K562 (cell line): Measurements from ENCODE around the gene ERCC1. TPM values are rescaled to one million over a fixed set of nuclear protein-coding genes. Genes with fewer than 3 reads are reported as not detected.
A peak's percentile ranks its signal among the peaks of the same experiment; 100 is the strongest.

Experiments
- HMGN3 ChIP-seq: IDR thresholded peaks from 2 replicates; pipeline ENCODE4 v1.6.1; 2011; ENCODE audit warnings: borderline replicate concordance, low read depth, mild to moderate bottlenecking, mixed read lengths, low read length; ENCODE audit not compliant: insufficient read length; ENCODE audit errors: extremely low read depth
- KAT2B ChIP-seq: IDR thresholded peaks from one replicate; pipeline ENCODE4 v1.6.1; 2012; ENCODE audit warnings: low read depth, mild to moderate bottlenecking, control low read depth, inconsistent platforms, low read length, moderate library complexity
- MAX ChIP-seq: sonication (generic); formaldehyde crosslinking; IDR thresholded peaks from 2 replicates; pipeline ENCODE4 v1.9.0; 2022; ENCODE audit warnings: mild to moderate bottlenecking, missing genetic modification reagents
- MTA3 ChIP-seq: fragments of 450-650 bp; formaldehyde crosslinking; IDR thresholded peaks from 2 replicates; pipeline ENCODE4 v1.6.1; 2017; ENCODE audit warnings: mild to moderate bottlenecking, borderline replicate concordance
- MYBL2 ChIP-seq, 2 experiments: fragments of 450-650 bp in 1 of 2; sonication (generic) in 1 of 2; formaldehyde crosslinking in 1 of 2; IDR thresholded peaks; 2 replicates each; pipeline versions ENCODE4 v1.6.1 to v1.8.1; 2017 to 2022; ENCODE audit warnings: borderline replicate concordance in 1 of 2, inconsistent platforms in 1 of 2, low read depth in 1 of 2, mild to moderate bottlenecking in 1 of 2, missing genetic modification reagents in 1 of 2, moderate library complexity in 1 of 2
- NELFE ChIP-seq: IDR thresholded peaks from 2 replicates; pipeline ENCODE4 v1.6.1; 2011; ENCODE audit warnings: mild to moderate bottlenecking; ENCODE audit not compliant: insufficient read depth, insufficient read length
- NFIX ChIP-seq: fragments of 250-450 bp; sonication (Bioruptor Pico); IDR thresholded peaks from 2 replicates; pipeline ENCODE4 v1.4.0; 2020; ENCODE audit warnings: low read depth, mild to moderate bottlenecking, moderate library complexity
- NR2C2 ChIP-seq, 2 experiments: fragments of 200-800 bp in 1 of 2; sonication (Bioruptor generic) in 1 of 2; sonication (generic) in 1 of 2; formaldehyde crosslinking in 1 of 2; IDR thresholded peaks; 2 replicates each; pipeline versions ENCODE4 v1.6.1 to v1.8.0; 2016 to 2022; ENCODE audit warnings: mild to moderate bottlenecking in 1 of 2, missing compliant biosample characterization in 1 of 2, missing genetic modification characterization in 1 of 2, missing genetic modification reagents in 1 of 2
- PKNOX1 ChIP-seq: fragments of 450-650 bp; IDR thresholded peaks from 2 replicates; pipeline ENCODE4 v1.6.1; 2016
- RFX1 ChIP-seq: fragments of 450-650 bp; IDR thresholded peaks from 2 replicates; pipeline ENCODE4 v1.6.1; 2016; ENCODE audit warnings: mild to moderate bottlenecking, moderate library complexity
- RNF219 ChIP-seq: fragments of 250-450 bp; sonication (Bioruptor Pico); IDR thresholded peaks from 2 replicates; pipeline ENCODE4 v1.5.0; 2022; ENCODE audit warnings: mild to moderate bottlenecking
- SP1 ChIP-seq: sonication (generic); formaldehyde crosslinking; IDR thresholded peaks from 2 replicates; pipeline ENCODE4 v1.8.1; 2022; ENCODE audit warnings: mild to moderate bottlenecking, missing genetic modification reagents
- TEAD2 ChIP-seq: fragments of 450-650 bp; IDR thresholded peaks from 2 replicates; pipeline ENCODE4 v1.6.1; 2016; ENCODE audit warnings: missing genetic modification characterization, control low read depth, missing compliant biosample characterization
- THAP7 ChIP-seq: fragments of 250-450 bp; sonication (Bioruptor Pico); IDR thresholded peaks from 2 replicates; pipeline ENCODE4 v1.5.0; 2021
- ZBTB8A ChIP-seq: fragments of 450-650 bp; IDR thresholded peaks from 2 replicates; pipeline ENCODE4 v1.6.1; 2018; ENCODE audit warnings: mild to moderate bottlenecking, moderate library complexity; ENCODE audit not compliant: partially characterized antibody
- ZEB2 ChIP-seq: fragments of 450-650 bp; IDR thresholded peaks from 2 replicates; pipeline ENCODE4 v1.6.1; 2016
- ZFX ChIP-seq: sonication (generic); formaldehyde crosslinking; IDR thresholded peaks from 2 replicates; pipeline ENCODE4 v1.8.0; 2022; ENCODE audit warnings: mild to moderate bottlenecking, missing genetic modification reagents, moderate library complexity
- ZNF175 ChIP-seq: fragments of 200-800 bp; sonication (Bioruptor generic); IDR thresholded peaks from 2 replicates; pipeline ENCODE4 v1.6.1; 2016; ENCODE audit warnings: low read depth, mild to moderate bottlenecking, missing genetic modification characterization, missing compliant biosample characterization
- ZNF311 ChIP-seq: fragments of 250-450 bp; sonication (Bioruptor Pico); IDR thresholded peaks from 2 replicates; pipeline ENCODE4 v1.4.0; 2020; ENCODE audit warnings: mild to moderate bottlenecking, moderate library complexity
- ZNF77 ChIP-seq: fragments of 250-450 bp; sonication (Bioruptor Pico); IDR thresholded peaks from 2 replicates; pipeline ENCODE4 v1.5.0; 2020
- polyA plus RNA-seq, 8 experiments: library from polyadenylated mRNA; depleted of rRNA in 4 of 8; stranded (reverse) in 5 of 8; unstranded in 3 of 8; fragments of >200 nt; fragmentation: Nextera tagmentation in 2 of 8; fragmentation: Illumina TruSeq in 1 of 8; extraction: Ambion mirVana in 2 of 8; extraction: Trizol in 1 of 8; gene quantifications; 2 replicates each; pipeline versions ENCODE4 v1.2.1 to v1.2.3, GENCODE V29; 2011 to 2014; ENCODE audit warnings: inconsistent platforms in 1 of 8, missing spikeins in 1 of 8
- total RNA-seq, 7 experiments: library from RNA; depleted of rRNA in 6 of 7; stranded (reverse); fragments of >200 nt in 6 of 7; fragmentation: Illumina TruSeq in 2 of 7; extraction: Trizol in 2 of 7; gene quantifications; 2 replicates each; pipeline versions ENCODE4 v1.2.1 to v1.2.3, GENCODE V29; 2011 to 2021; ENCODE audit warnings: low replicate concordance in 1 of 7
- TF ChIP-seq, protein P1 (sequence below): IDR thresholded peaks from 2 replicates; pipeline ENCODE4 v1.6.1; 2011; ENCODE audit warnings: borderline replicate concordance, low read depth, mild to moderate bottlenecking, moderate library complexity, low read length; ENCODE audit not compliant: insufficient read depth, poor library complexity, severe bottlenecking

The ERCC1 gene
- total and polyA plus RNA-seq, 9 of the 15 experiments (the other 6 are each of a cell fraction or from before 2014, with no cell fraction given), result 9.3 to 92.6 (median 60.0) TPM

GRCh38 chr19:45423589-45424190, at the start of gene ERCC1 (continued):
- TF ChIP-seq RNF219 (no peak), SP1 (peak; percentile 94), ZNF175 (no peak), RFX1 (no peak), ZEB2 (peak; percentile 87), TEAD2 (tag) (no peak), NELFE (no peak), THAP7 (CRISPR knock-in tag) (no peak), ZNF311 (CRISPR knock-in tag) (no peak), HMGN3 (peak; percentile 95), NR2C2 (CRISPR knock-in tag; IDR thresholded peaks at IDR 0.05) (peak; percentile 73; the same call in 1 of the 2 replicates), NR2C2 (tag; IDR thresholded peaks at IDR 0.05) (peak; percentile 91), ZFX (CRISPR knock-in tag) (peak; percentile 98), ZBTB8A (no peak), KAT2B (peak; percentile 29), MAX (CRISPR knock-in tag) (peak; percentile 86), NFIX (no peak), MTA3 (peak; percentile 60; the same call in 1 of the 2 replicates), PKNOX1 (peak; percentile 99), ZNF77 (CRISPR knock-in tag) (no peak), MYBL2 (IDR thresholded peaks at IDR 0.05; ENCODE audit: low read depth) (no peak; the same call in 1 of the 2 replicates), MYBL2 (CRISPR knock-in tag; IDR thresholded peaks at IDR 0.05; ENCODE audit: borderline replicate concordance) (no peak)
- TF ChIP-seq, protein P1, sequence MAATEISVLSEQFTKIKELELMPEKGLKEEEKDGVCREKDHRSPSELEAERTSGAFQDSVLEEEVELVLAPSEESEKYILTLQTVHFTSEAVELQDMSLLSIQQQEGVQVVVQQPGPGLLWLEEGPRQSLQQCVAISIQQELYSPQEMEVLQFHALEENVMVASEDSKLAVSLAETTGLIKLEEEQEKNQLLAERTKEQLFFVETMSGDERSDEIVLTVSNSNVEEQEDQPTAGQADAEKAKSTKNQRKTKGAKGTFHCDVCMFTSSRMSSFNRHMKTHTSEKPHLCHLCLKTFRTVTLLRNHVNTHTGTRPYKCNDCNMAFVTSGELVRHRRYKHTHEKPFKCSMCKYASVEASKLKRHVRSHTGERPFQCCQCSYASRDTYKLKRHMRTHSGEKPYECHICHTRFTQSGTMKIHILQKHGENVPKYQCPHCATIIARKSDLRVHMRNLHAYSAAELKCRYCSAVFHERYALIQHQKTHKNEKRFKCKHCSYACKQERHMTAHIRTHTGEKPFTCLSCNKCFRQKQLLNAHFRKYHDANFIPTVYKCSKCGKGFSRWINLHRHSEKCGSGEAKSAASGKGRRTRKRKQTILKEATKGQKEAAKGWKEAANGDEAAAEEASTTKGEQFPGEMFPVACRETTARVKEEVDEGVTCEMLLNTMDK, result no peak
